OCI-LY7 (cell line): ENCODE data around the gene SCAMP3. TPM values are rescaled to one million over a fixed set of nuclear protein-coding genes. Genes with fewer than 3 reads are reported as not detected.

Source experiments
- BruUV-seq: library from RNA; stranded (reverse); fragments of 400-500 nt; replicated peaks from 2 replicates; lab custom pipeline; 2021; lab: Mats Ljungman, UMichigan
- CTCF ChIA-PET: fragments of 300-600 bp; sonication (Branson Sonifier 250); formaldehyde crosslinking; loops from one replicate; lab custom pipeline; 2022; ENCODE audit warnings: antibody characterized with exemption; ENCODE audit not compliant: unreplicated experiment; lab: Charles Lee
- POLR2A ChIA-PET: fragments of 300-600 bp; sonication (Branson Sonifier 250); formaldehyde crosslinking; loops from one replicate; lab custom pipeline; 2022; ENCODE audit warnings: antibody characterized with exemption; lab: Charles Lee
- DNase-seq: peaks from one replicate; pipeline ENCODE4 v3.0.0-alpha.2; 2015; ENCODE audit warnings: low spot score
- H2AFZ ChIP-seq: fragments of 200-600 bp; sonication (generic), shearing (Covaris generic); 2 replicates; pipeline ENCODE4 v1.6.1; 2014; ENCODE audit warnings: mild to moderate bottlenecking, antibody characterized with exemption, low read length, moderate library complexity
- H3K27ac ChIP-seq: fragments of 200-600 bp; sonication (generic); 2 replicates; pipeline ENCODE4 v1.5.1; 2014; ENCODE audit warnings: mixed run types, low read depth, mild to moderate bottlenecking, moderate library complexity, low read length, inconsistent platforms; ENCODE audit not compliant: poor library complexity, severe bottlenecking
- H3K36me3 ChIP-seq: fragments of 200-600 bp; sonication (generic); 2 replicates; pipeline ENCODE4 v1.6.1; 2014; ENCODE audit warnings: mild to moderate bottlenecking, antibody characterized with exemption, low read length, moderate library complexity, mixed read lengths; ENCODE audit not compliant: insufficient read depth
- H3K4me1 ChIP-seq: fragments of 200-600 bp; sonication (generic); 2 replicates; pipeline ENCODE4 v1.5.1; 2014; ENCODE audit warnings: mild to moderate bottlenecking, low read length; ENCODE audit not compliant: insufficient read depth, poor library complexity, severe bottlenecking
- H3K4me2 ChIP-seq: fragments of 200-600 bp; sonication (generic); 2 replicates; pipeline ENCODE4 v1.6.1; 2014; ENCODE audit warnings: mild to moderate bottlenecking, low read length
- H3K4me3 ChIP-seq: fragments of 200-600 bp; sonication (generic); 2 replicates; pipeline ENCODE4 v1.5.1; 2014; ENCODE audit warnings: mild to moderate bottlenecking, low read depth, low read length; ENCODE audit not compliant: poor library complexity, severe bottlenecking
- H3K79me2 ChIP-seq: fragments of 200-600 bp; sonication (generic); 2 replicates; pipeline ENCODE4 v1.6.1; 2016; ENCODE audit warnings: low read depth, mild to moderate bottlenecking, low read length, moderate library complexity, mixed read lengths; ENCODE audit not compliant: insufficient read depth
- H3K9me2 ChIP-seq: fragments of 200-600 bp; sonication (generic); 2 replicates; pipeline ENCODE4 v1.6.1; 2016; ENCODE audit warnings: mild to moderate bottlenecking, low read length, mixed read lengths; ENCODE audit not compliant: insufficient read depth
- H3K9me3 ChIP-seq: fragments of 200-600 bp; sonication (generic); 2 replicates; pipeline ENCODE4 v1.6.1; 2014; ENCODE audit warnings: mild to moderate bottlenecking, mixed run types, low read length, mixed read lengths
- H4K20me1 ChIP-seq: fragments of 200-600 bp; sonication (generic); 2 replicates; pipeline ENCODE4 v1.6.1; 2014; ENCODE audit warnings: mild to moderate bottlenecking, antibody characterized with exemption, low read length, moderate library complexity, mixed read lengths; ENCODE audit not compliant: insufficient read depth
- CTCF ChIP-seq: fragments of 200-600 bp; sonication (generic); conservative IDR thresholded peaks from 2 replicates; pipeline ENCODE4 v1.5.1; 2014; ENCODE audit warnings: mild to moderate bottlenecking, antibody characterized with exemption, low read length, moderate library complexity, mixed read lengths
- EZH2phosphoT487 ChIP-seq: fragments of 200-600 bp; sonication (generic); IDR thresholded peaks from 2 replicates; pipeline ENCODE4 v1.6.1; 2018; ENCODE audit warnings: low read depth, borderline replicate concordance, mild to moderate bottlenecking, mixed run types, antibody characterized with exemption, low read length, moderate library complexity, mixed read lengths
- intact Hi-C: fragments of 100-400 bp; cut with micrococcal nuclease; formaldehyde crosslinking; loops from one replicate; pipeline ENCODE4 v1.10.0; 2022; ENCODE audit not compliant: unreplicated experiment
- total RNA-seq, 2 experiments: library from RNA; depleted of rRNA in 1 of 2; stranded (reverse); fragments of >200 nt in 1 of 2; shearing (Covaris generic) in 1 of 2; gene quantifications; 2 replicates each; pipeline ENCODE4 v1.2.3, GENCODE V29; 2014 to 2022

Gene SCAMP3
- total RNA-seq, 2 experiments from 2014 or later = 58.3 to 74.7 TPM

- H3K79me2 ChIP-seq = peaks cover 16% of the 10 kb centered on the region; the same call in 1 of the 2 replicates
- peaks cover 38% of the 10 kb centered on the region for H3K4me1 ChIP-seq
- H3K4me2 ChIP-seq = peak overlapping the region; percentile 96
- no peaks in the 10 kb centered on the region for H4K20me1 ChIP-seq
- TF ChIP-seq EZH2phosphoT487 (no peak), CTCF (peak; percentile 63)
- H3K27ac ChIP-seq = peak overlapping the region; percentile 82
- intact Hi-C loops = loop anchor here (1.0 kb wide), 3 partner anchors 18 to 68 kb away; partner anchors contain the start of gene THBS3
- peak overlapping the region; percentile 47; the same call in 1 of the 2 replicates for H2AFZ ChIP-seq
- 0 out of 2 replicates have a peak, but pooled peaks cover 7% of the 10 kb centered on the region for H3K36me3 ChIP-seq
- CTCF ChIA-PET = interaction anchor here (0.5 to 0.8 kb wide), 2 partner anchors 280 to 1141 kb away, joined by 4 read pairs; no protein-coding TSS in a partner anchor
- no TSS peak for BruUV-seq
- peak overlapping the region; percentile 81 for H3K4me3 ChIP-seq
- H3K9me3 ChIP-seq = no peaks in the 10 kb centered on the region
- DNase-seq = peak; percentile 100
- POLR2A ChIA-PET = interaction anchor here (0.7 to 1.2 kb wide), 5 partner anchors 20 to 204 kb away, joined by 3 to 4 read pairs (median 3); partner anchors contain the start of gene FDPS
- no peaks in the 10 kb centered on the region for H3K9me2 ChIP-seq
Measured at GRCh38 chr1:155244368-155245162, 17.6 kb downstream of the SCAMP3 start.

GRCh38 chr1:155242805-155243358, 19.3 kb downstream of the SCAMP3 start:
- POLR2A ChIA-PET = interaction anchor here (0.7 kb wide), 1 partner anchor 190 kb away, joined by 5 read pairs; no protein-coding TSS in a partner anchor
- H3K4me3 ChIP-seq = peak overlapping the region; percentile 81
- peak overlapping the region; percentile 82 for H3K27ac ChIP-seq
- H3K4me2 ChIP-seq = peak overlapping the region; percentile 96
- intact Hi-C loops = no loop called here
- TF ChIP-seq CTCF (no peak), EZH2phosphoT487 (no peak)
- BruUV-seq = no TSS peak
- DNase-seq = no peak
- 0 out of 2 replicates have a peak, but pooled peaks cover 7% of the 10 kb centered on the region for H3K36me3 ChIP-seq
- CTCF ChIA-PET = no interaction called here
- H3K79me2 ChIP-seq = peaks cover 16% of the 10 kb centered on the region; the same call in 1 of the 2 replicates
- no peaks in the 10 kb centered on the region for H4K20me1 ChIP-seq
- no peak overlapping the region for H2AFZ ChIP-seq
- H3K9me3 ChIP-seq = no peaks in the 10 kb centered on the region
- H3K4me1 ChIP-seq = peaks cover 38% of the 10 kb centered on the region
- no peaks in the 10 kb centered on the region for H3K9me2 ChIP-seq
